Tibial nerve (tissue), 4 donors: ENCODE results near the gene LRBA.
"Not testable (repeated sequence)": the region's sequence is repeated elsewhere in the genome, so short reads cannot be mapped to it uniquely, and the experiment has no call there.

Experiments
- EP300 ChIP-seq, 2 donors: sonication (generic); formaldehyde crosslinking; IDR thresholded peaks; one replicate each; pipeline ENCODE4 v1.6.1; 2017; ENCODE audit warnings: antibody characterized with exemption in 2 of 2, mild to moderate bottlenecking in 1 of 2
- POLR2A ChIP-seq, 2 donors: fragments of 450-650 bp; IDR thresholded peaks; one replicate each; pipeline ENCODE4 v1.6.1; 2017; ENCODE audit warnings: antibody characterized with exemption in 2 of 2, mild to moderate bottlenecking in 2 of 2, moderate library complexity in 2 of 2
- TF ChIP-seq, protein P1 (sequence below), 5 experiments: fragments of 200-600 bp in 3 of 5; fragments of 450-650 bp in 2 of 5; sonication (generic) in 3 of 5; IDR thresholded peaks; one replicate each; pipeline ENCODE4 v1.5.1; 2016 to 2019; ENCODE audit warnings: antibody characterized with exemption in 5 of 5, mild to moderate bottlenecking in 3 of 5, moderate library complexity in 2 of 5

GRCh38 chr4:150921486-150921885 is 93.6 kb downstream of the LRBA start:
- TF ChIP-seq, protein P1, sequence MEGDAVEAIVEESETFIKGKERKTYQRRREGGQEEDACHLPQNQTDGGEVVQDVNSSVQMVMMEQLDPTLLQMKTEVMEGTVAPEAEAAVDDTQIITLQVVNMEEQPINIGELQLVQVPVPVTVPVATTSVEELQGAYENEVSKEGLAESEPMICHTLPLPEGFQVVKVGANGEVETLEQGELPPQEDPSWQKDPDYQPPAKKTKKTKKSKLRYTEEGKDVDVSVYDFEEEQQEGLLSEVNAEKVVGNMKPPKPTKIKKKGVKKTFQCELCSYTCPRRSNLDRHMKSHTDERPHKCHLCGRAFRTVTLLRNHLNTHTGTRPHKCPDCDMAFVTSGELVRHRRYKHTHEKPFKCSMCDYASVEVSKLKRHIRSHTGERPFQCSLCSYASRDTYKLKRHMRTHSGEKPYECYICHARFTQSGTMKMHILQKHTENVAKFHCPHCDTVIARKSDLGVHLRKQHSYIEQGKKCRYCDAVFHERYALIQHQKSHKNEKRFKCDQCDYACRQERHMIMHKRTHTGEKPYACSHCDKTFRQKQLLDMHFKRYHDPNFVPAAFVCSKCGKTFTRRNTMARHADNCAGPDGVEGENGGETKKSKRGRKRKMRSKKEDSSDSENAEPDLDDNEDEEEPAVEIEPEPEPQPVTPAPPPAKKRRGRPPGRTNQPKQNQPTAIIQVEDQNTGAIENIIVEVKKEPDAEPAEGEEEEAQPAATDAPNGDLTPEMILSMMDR (IDR thresholded peaks at IDR 0.05), result not testable (repeated sequence)
- TF ChIP-seq EP300, POLR2A (IDR thresholded peaks at IDR 0.05): not testable (repeated sequence)
